HUDEP-2 (cell line): Measurements from ENCODE around the gene COBLL1.
"Not testable (repeated sequence)": the region's sequence is repeated elsewhere in the genome, so short reads cannot be mapped to it uniquely, and the experiment has no call there.

Experiments used
- DNase-seq, 76 experiments: peaks; one replicate each; lab custom pipeline; 2025; ENCODE audit not compliant: unreplicated experiment in 76 of 76; lab: John Stamatoyannopoulos, UW

The COBLL1 gene

DNA sequence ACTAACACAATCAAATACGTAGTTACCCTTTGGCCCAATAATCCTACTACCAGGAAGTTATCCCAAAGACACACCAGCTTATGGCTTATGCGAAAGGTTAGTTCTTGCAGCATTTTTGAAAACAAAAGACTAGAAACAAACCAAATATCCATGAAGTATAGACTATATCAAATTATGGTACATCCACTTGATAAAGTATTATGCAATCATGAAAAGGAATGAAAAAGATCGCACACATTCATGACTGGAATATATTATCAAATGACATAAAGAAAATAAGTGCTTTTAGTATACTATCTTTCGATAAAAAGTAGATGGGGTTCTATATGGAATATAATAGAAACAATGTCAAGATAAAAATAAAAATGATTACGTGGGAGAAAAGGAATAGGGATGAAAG is 78.2 kb downstream of the COBLL1 start:
- DNase-seq = no peak

DNA sequence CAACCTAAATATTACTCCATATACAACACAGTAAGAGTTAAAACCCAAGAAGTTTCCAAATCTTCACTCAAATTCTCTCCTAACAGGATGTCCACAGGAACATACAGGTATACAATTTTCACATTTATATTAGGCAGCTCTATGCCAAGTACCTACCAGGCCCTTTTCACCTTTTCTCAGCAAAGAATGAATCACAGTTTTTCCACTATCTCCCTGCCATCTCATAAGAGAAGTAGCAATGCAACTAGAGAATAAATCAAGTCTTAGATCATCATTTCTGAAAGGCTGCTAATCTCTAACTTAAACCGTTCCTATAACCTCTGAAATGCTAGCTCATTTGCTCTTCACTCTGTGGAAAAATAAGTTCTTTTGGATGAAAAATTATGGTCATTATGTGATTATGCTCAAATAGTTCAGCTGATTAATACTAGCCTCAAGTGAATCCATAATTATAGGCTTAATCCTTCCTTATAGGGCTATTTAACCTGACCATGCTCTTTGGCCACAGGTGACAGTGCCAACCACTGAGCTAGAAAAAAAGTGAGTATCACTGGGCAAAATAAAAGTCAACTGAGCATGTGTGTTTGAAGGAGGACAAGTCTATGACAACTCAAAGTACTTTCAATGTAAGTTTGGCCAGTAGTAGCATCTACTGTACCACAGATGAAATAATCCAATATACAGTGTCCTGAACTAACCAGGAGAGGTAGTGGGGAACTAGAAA is 79.7 kb downstream of the COBLL1 start:
- no peak for DNase-seq

DNA sequence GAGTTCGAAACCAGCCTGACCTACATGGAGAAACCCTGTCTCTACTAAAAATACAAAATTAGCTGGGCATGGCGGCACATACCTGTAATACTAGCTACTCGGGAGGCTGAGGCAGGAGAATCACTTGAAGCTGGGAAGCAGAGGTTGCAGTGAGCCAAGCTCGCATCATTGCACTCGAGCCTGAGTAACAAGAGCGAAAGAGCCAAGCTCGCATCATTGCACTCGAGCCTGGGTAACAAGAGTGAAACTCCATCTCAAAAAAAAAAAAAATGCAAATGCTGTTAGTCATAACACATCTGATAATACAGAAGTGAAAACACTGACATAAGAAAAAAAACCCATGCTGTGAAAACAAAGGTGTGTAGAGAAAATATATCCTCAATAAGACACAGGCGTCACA is 80.4 kb downstream of the COBLL1 start:
- not testable (repeated sequence) for DNase-seq

DNA sequence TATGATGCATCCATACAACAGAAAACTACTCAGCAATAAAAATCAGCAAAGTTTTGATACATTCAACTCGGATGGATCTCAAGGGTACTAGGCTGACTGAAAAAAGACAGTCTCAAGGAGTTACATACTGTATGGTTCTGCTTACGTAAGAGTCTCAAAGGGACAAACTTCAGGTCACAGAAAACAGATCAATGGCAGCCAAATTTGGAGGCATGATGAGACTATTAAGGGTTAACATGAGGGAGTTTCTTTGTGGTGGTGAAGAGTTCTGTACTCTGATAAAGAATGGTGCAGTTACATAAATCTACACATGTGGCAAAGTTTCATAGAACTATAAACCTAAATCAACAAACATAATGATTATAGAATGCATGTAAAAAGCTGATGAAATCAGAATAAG is 81.4 kb downstream of the COBLL1 start:
- no peak for DNase-seq

DNA sequence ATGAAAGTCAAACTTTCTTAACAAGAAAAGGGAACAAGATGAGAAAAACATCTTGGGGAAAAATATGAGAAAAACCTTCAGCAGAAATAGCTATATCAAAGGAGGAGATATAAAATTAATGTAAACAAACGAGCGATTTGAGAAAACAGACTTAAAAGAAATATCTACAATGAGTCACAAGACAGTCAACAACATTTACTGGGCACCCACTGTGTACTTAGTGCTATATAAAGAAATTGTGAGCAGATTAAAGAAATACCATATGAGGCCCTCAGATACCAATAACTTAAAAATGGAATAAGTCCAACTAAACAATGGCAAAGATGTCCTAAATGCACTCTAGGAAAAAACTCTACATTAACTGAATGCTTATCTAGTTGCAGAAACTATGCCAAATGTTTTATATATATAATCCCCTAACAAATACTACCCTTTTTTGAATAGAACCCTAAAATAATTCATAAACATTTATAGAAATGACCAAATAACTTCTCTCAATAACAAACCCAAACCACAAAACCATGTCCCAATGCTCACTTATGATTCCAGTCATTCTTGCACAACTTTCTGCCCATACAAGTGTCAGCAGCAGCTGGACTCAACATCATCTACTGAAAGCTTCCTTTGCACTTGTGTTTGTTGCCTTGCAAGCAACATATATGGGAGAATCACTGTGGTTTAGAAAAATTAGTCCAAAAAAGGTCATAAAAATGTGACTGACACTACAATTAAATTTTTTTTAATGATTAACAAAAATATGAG is 83.5 kb downstream of the COBLL1 start:
- DNase-seq = no peak

DNA sequence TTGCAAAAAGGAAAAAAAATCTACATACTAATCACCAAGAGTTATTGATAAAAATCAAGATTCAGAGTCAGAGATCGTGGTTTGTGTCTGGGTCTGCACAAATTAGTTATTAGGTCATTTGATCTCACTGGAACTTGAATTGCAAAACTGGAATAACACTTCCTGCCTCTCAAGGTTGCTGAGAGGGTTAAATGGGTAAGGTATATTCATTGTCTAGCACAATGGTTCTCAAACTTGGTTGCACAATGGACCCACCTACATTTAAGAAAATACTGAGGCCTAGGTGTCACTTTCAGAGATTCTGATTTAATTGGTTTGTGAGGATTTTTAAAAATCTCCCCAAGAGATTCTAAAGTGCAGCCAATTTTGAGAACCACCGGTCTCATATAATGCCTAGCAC is 84.8 kb downstream of the COBLL1 start:
- DNase-seq = no peak

DNA sequence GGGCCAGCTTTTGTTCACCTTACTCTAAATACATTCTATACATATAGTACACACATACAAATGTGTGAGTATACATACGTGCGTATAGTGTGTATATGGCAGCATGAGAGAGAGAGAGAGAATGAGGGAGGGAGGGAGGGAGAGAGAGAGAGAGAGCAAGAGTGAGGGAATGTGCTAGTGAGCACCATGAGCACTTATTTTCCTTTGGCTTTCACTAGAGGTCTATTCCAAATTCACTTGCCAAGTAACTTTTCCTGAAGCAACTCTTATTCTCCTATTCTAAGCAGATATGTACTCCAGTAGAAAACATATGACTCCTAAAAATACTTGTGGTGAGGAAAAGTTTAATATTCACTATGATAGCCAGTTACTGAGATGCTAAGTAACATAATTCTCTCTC is 85.7 kb downstream of the COBLL1 start:
- no peak for DNase-seq

DNA sequence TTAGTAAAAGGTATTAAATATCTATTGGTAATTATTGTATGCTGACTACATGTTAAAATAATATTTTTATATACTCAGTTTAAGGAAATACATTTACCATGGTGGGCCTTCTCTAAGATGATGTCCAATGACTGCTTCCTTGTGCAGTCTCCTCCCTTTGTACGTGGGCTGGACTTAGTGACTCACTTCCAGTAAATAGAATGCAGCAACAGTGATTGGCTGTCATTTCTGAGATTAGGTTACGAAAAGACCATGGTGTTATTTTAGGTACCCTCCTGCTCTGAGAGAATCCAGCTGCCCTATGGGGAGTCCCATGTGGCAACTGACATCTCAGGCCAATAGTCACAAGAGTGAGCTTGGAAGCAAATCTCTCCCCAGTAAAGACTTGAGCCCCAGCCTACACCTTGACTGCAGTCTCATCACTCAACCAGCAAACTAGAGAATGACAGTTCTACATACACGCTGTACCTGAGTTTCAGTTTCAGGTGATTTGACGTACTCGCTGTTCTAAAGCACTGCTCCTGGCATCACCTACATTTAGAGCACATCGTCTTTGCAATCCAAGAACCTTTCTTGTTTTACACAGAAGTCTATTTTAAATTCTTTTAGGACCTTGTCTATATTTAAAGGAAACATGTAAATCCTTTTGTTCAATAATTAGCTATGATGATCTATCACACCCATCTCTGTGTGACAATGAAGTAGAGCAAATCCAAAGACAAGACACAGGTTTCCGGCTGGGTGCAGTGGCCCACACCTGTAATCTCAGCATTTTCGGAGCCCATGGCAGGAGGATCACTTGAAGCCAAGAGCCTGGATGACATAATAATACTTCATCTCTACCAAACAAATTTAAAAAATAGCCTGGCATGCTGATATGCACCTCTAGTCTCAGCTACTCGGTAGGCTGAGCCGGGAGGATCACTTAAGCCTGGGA is 87.2 kb downstream of the COBLL1 start:
- no peak for DNase-seq

DNA sequence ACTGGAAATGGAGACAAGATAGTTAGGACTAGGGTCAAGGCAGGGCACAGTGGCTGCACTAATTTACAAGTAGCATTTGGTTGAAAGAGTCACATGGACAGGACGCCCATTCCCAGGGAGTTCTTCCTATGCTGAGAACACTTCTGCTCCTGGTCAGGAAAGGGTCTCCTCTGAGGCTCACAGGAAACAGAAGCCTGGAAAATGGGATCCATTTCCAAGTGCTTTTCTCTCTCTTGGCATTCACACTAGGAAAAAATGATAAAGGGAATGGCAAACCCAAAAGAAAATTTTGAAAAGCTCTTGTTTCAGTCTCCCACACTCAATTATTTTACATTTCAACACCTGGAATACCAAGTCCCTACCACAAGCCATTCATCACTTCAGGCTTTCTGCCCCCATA is 88.7 kb downstream of the COBLL1 start:
- DNase-seq = no peak

DNA sequence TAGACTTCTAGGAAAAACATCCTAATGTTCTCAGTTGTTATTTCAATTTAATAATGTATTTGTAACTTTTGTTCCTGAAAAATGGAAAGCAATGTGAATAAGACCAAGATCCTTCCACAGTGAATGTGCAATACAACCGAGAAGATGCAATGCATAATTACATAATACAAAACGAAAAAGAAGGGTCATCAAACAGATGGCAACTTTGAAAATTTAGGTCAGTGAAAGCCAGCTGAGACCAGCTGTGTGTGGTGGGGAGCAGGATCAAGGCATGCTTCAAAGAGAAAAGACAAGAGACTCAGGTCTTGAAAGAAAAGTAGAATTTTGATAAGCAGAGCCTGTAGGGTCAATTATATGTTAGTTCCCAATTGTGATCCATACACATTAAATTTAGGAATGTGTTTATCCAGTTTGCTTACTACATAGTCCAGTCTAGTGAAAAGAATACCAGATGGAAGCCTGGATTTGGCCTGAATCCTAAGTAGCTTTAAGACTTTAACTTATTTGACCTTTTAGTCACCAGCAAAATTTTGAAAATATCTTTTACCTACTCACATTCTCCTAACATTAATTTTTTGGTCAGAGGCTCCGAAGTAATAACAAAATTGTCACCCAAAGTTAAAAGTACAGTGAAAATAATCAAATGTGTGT is 93.7 kb downstream of the COBLL1 start:
- DNase-seq = no peak

DNA sequence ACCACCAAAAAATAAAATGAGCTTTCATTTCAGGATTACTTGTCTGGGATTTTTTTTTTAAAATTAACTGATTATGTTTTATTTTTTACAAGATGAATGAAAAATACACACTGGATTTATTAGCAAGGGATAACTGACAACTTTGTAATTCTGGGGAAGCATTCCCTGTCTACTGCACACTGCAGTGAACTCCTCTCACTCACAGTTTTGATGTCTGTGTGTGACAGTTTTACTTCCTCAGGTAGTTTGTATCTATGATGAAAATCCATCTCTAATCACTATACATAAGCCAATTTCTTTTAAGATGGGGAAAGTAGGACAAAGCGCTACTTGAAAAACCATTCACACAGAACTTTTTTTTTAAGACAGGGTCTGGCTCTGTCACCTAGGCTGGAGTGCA is 94.5 kb downstream of the COBLL1 start:
- no peak for DNase-seq

DNA sequence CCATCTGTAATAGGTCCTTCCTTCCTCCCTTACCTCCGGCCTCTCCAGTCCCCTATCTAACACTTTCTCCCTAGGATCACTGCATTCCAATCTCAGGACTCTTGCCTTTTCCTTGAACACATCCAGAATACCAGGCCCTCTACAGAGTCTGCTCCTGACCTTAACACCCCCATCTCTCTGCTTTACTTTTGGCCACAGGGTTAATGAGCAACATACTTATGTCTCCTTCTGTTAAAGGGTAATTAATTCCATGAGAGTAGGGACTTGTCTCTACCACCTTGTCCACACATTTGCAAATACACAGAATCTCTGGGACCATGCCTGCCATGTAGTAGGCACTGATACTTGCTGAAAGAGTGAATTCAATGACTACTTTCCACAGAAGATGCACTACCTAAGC is 94.9 kb downstream of the COBLL1 start:
- no peak for DNase-seq

DNA sequence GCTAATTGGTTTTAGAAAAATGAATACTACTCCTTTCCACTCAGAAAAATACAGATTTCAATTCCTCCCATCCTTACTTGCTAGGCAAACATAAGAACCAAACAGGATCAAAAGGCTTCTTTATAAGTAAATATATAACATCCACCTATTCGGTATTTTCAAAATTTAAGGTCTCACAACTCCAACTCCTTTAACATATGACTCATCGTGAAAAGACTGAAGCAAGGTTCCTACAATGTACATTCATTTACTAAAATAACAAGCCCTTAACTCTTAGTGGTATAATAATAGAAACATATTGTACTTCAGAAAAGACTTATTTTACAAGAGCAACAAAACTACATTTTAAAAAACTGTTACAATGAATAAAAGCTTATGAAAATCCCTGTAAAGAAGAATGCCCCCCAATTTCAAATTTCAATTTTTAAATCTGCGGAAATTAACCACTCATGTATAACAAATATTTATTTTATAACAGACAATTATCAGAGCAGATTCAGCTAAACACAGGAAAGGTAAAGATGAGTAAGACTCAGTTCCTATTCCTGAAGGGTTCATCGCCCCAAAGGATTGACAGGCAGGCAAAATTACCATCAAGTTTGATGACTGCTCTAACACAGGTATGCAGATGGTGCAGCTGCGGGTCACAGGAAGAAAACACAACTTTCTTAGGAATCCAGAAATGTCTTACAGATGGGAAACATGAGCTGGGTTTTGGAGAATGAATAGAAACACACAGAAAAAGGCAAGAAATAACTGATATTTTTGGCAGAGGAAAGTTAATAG is 96.4 kb downstream of the COBLL1 start:
- DNase-seq = no peak

DNA sequence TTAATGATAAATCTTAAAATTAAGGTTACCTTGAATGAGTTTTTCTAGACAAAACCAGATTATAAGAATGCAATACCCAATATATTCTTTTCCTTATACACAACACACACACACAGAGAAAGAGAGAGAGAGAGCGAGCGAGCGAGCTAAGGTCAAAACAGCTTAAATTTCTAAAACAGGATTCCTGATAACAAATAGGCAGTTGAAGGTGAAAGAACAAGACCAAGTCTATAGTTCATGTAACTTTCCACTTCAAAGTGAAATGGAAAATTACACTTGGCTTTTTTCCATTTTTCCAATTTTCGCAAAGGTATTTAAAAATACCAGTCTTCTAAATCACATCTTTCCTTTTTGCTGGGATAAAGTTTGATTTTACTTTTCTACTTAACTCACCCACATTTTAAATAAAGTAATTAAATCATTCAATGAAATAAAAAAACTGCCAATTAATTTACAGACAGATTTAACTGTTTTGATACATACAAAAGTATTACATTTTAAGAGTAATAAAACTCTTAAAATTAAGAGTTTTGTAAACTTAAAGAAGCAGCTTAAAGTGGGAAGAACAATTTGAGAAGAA is 98.8 kb downstream of the COBLL1 start:
- DNase-seq = no peak

DNA sequence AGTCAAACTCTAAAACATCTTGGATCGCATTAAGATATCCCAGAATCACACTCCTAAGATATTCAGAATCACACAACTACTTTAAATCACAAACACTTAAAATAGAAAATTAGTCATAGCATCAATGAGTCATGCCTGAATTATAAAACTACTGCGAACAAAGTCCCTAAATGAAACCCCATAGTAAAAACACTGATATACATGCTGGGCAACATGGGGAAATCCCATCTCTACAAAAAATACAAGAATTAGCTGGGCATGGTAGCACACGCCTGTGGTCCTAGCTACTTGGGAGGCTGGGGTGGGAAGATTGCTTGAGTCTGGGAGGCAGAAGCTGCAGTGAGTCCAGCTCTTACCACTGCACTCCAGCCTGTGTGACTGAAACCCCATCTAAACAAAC is 101.7 kb downstream of the COBLL1 start:
- DNase-seq = no peak

DNA sequence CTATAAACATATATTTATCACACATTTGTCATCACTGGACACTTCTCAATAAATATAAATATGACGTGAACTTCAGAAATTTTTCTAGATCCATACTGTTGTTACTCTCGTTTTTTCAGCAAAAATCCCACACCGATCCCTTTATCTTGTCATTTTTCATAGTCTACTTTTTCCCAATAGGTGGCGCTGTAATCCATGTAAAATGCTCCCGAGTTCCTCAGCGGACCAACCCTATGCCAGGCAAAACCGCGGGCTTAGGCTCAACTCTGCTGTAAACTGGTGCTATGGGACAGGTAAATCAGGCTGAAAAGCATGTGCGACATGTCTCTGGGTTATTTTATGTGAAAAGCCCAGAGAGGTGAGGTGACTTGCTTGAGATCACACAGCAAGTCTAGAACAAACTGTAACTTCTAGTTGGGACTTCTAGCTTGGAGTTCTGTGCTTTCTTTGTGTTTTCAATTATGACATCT is 104.0 kb downstream of the COBLL1 start:
- peak in 66 of 76 experiments; percentile 5 to 78 (median 46) for DNase-seq

DNA sequence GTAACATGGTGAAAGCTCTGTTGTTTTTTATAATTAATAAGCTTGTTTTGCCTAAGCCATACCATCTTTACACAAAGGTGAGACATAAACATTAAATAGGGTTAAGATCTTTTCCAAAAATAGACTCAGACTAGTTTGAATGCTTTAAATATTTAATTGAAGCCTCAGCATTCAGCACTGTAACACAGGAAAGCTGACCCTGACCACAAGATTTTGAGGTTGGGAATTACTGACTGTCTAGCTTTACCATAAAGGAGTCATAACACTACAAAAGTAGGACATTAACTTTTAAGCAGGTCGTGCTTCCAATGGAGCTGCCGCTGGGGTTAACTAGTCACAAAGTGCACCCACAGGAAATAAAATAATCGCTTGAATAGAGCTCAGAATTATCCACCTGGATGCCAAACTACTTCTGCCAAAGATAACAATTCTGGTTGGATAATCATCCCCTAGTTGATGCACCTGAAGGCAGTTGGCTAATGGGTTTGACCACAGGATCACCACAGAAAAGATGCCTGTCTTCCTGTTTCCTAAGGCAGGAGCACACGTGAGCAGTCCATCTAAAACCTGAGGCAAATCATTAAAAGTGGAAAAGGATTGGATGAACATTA is 106.2 kb downstream of the COBLL1 start:
- DNase-seq = no peak

DNA sequence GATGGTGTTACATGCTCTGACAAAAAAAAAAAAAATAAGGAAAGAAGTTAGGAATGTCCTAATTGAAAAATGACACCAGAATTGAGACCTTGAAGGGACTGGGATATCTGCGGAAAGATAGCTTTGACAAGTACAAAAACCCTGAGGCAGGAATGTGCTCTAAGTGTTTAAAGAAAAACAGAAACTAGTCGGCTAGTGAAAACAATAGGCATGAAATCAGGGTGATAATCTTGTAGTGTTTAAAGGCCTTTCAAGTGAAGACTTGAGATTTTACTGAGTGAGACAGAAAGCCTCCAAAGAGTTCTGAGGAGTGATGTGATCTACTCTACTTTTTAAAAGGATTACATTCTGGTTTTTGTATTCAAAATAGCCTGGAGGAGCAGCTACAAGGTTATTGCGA is 107.4 kb downstream of the COBLL1 start:
- no peak for DNase-seq

DNA sequence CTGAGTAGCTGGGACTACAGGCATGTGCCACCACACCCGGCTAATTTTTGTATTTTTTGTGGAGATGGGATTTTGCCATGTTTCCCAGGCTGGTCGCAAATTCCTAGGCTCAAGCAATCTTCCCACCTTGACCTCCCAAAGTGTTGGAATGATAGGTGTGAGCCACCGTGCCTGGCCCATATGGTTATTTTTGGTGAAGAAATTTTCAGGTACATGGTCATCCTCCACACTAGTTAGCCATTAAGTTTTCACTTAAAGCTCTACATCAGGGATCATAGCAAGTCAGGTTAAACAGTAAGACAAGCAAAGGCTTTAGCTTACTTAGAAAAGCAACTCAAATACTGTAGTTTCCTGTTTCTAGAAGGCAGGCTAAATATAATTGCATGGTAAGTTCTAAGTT is 116.1 kb downstream of the COBLL1 start:
- DNase-seq = no peak
